H9 (cell line): ENCODE data around the gene PDE7B. TPM values are rescaled to one million over a fixed set of nuclear protein-coding genes. Genes with fewer than 3 reads are reported as not detected.

Experiments used
- DNase-seq: peaks from one replicate; pipeline ENCODE4 v3.0.0-alpha.2; 2017
- H2AFZ ChIP-seq: one replicate; pipeline ENCODE4 v1.6.1; 2013; ENCODE audit warnings: mild to moderate bottlenecking, low read length, control low read depth, moderate library complexity
- H2AK5ac ChIP-seq: 2 replicates; pipeline ENCODE4 v1.6.1; 2013; ENCODE audit warnings: low read length, control low read depth, mixed read lengths; ENCODE audit not compliant: insufficient read length
- H2BK120ac ChIP-seq: one replicate; pipeline ENCODE4 v1.6.1; 2013; ENCODE audit warnings: low read depth, mild to moderate bottlenecking, low read length, control low read depth, inconsistent platforms; ENCODE audit not compliant: poor library complexity, severe bottlenecking
- H2BK12ac ChIP-seq: 2 replicates; pipeline ENCODE4 v1.6.1; 2013; ENCODE audit warnings: low read length, control low read depth, mixed read lengths, low read depth; ENCODE audit not compliant: insufficient read length
- H2BK15ac ChIP-seq: 2 replicates; pipeline ENCODE4 v1.6.1; 2013; ENCODE audit warnings: low read depth, low read length, control low read depth
- H2BK20ac ChIP-seq: one replicate; pipeline ENCODE4 v1.6.1; 2013; ENCODE audit warnings: low read depth, mild to moderate bottlenecking, low read length, control low read depth, inconsistent platforms; ENCODE audit not compliant: poor library complexity, severe bottlenecking
- H2BK5ac ChIP-seq: 2 replicates; pipeline ENCODE4 v1.6.1; 2013; ENCODE audit warnings: low read length, control low read depth, mixed read lengths; ENCODE audit not compliant: insufficient read length
- H3K14ac ChIP-seq: 2 replicates; pipeline ENCODE4 v1.6.1; 2013; ENCODE audit warnings: low read length, control low read depth; ENCODE audit not compliant: insufficient read depth
- H3K18ac ChIP-seq: 2 replicates; pipeline ENCODE4 v1.6.1; 2013; ENCODE audit warnings: low read depth, mild to moderate bottlenecking, mixed read lengths, low read length, control low read depth; ENCODE audit not compliant: insufficient read length
- H3K23ac ChIP-seq: 2 replicates; pipeline ENCODE4 v1.6.1; 2013; ENCODE audit warnings: low read length, control low read depth, mixed read lengths, low read depth; ENCODE audit not compliant: insufficient read length
- H3K23me2 ChIP-seq: 2 replicates; pipeline ENCODE4 v1.6.1; 2013; ENCODE audit warnings: low read depth, mild to moderate bottlenecking, mixed read lengths, low read length, control low read depth; ENCODE audit not compliant: insufficient read length, poor library complexity, severe bottlenecking
- H3K27ac ChIP-seq: 2 replicates; pipeline ENCODE4 v1.5.1; 2013; ENCODE audit warnings: low read length, control low read depth, mixed read lengths, low read depth; ENCODE audit not compliant: insufficient read length
- H3K27me3 ChIP-seq: 2 replicates; pipeline ENCODE4 v1.6.1; 2013; ENCODE audit warnings: low read length, control low read depth, inconsistent platforms; ENCODE audit not compliant: insufficient read depth
- H3K4ac ChIP-seq: 2 replicates; pipeline ENCODE4 v1.6.1; 2013; ENCODE audit warnings: low read depth, mild to moderate bottlenecking, control low read depth, inconsistent platforms, low read length, moderate library complexity
- H3K4me1 ChIP-seq: 2 replicates; pipeline ENCODE4 v1.6.1; 2013; ENCODE audit warnings: low read length, control low read depth, inconsistent platforms; ENCODE audit not compliant: insufficient read depth
- H3K4me2 ChIP-seq: 2 replicates; pipeline ENCODE4 v1.6.1; 2013; ENCODE audit warnings: low read length, control low read depth, mixed read lengths; ENCODE audit not compliant: insufficient read length, insufficient read depth
- H3K56ac ChIP-seq: 2 replicates; pipeline ENCODE4 v1.6.1; 2013; ENCODE audit warnings: low read depth, mild to moderate bottlenecking, mixed read lengths, low read length, control low read depth; ENCODE audit not compliant: insufficient read length
- H3K79me1 ChIP-seq: 2 replicates; pipeline ENCODE4 v1.6.1; 2013; ENCODE audit warnings: low read depth, mild to moderate bottlenecking, moderate library complexity, low read length, control low read depth, inconsistent platforms; ENCODE audit not compliant: insufficient read depth, poor library complexity, severe bottlenecking
- H3K79me2 ChIP-seq: 2 replicates; pipeline ENCODE4 v1.6.1; 2013; ENCODE audit warnings: low read length, control low read depth, inconsistent platforms; ENCODE audit not compliant: insufficient read depth
- H3K9ac ChIP-seq: 2 replicates; pipeline ENCODE4 v1.6.1; 2013; ENCODE audit warnings: low read length, control low read depth, mixed read lengths; ENCODE audit not compliant: insufficient read length; ENCODE audit errors: extremely low read depth
- H3K9me3 ChIP-seq: one replicate; pipeline ENCODE4 v1.6.1; 2013; ENCODE audit warnings: low read depth, low read length, inconsistent platforms; ENCODE audit not compliant: control insufficient read depth
- H3T11ph ChIP-seq: one replicate; pipeline ENCODE4 v1.6.1; 2013; ENCODE audit warnings: mild to moderate bottlenecking, low read length, control low read depth, inconsistent platforms
- H4K20me1 ChIP-seq: one replicate; pipeline ENCODE4 v1.6.1; 2013; ENCODE audit not compliant: control insufficient read depth, insufficient read length, insufficient read depth
- H4K5ac ChIP-seq: 2 replicates; pipeline ENCODE4 v1.6.1; 2013; ENCODE audit warnings: low read depth, mild to moderate bottlenecking, mixed read lengths, low read length, control low read depth; ENCODE audit not compliant: insufficient read length
- H4K8ac ChIP-seq: replicated peaks from 2 replicates; pipeline ENCODE4 v1.6.1; 2013; ENCODE audit warnings: low read length, control low read depth, mixed read lengths, low read depth; ENCODE audit not compliant: insufficient read length
- H4K91ac ChIP-seq: 2 replicates; pipeline ENCODE4 v1.6.1; 2013; ENCODE audit warnings: low read depth, mild to moderate bottlenecking, moderate library complexity, mixed read lengths, low read length, control low read depth; ENCODE audit not compliant: insufficient read length
- H3K27ac Mint-ChIP-seq, 3 experiments: 2 replicates in 2 of 3; 3 replicates in 1 of 3; pipeline ENCODE4 v1.8.0; 2020 to 2021; ENCODE audit warnings: mixed read lengths in 3 of 3, mild to moderate bottlenecking in 1 of 3, moderate library complexity in 1 of 3
- H3K27me3 Mint-ChIP-seq: 2 replicates; pipeline ENCODE4 v1.8.0; 2021; ENCODE audit warnings: low read depth, mild to moderate bottlenecking, moderate library complexity, mixed read lengths
- H3K36me3 Mint-ChIP-seq, 3 experiments: 2 replicates in 2 of 3; 3 replicates in 1 of 3; pipeline ENCODE4 v1.8.0; 2020 to 2021; ENCODE audit warnings: low read depth in 3 of 3, mixed read lengths in 3 of 3; ENCODE audit not compliant: insufficient read depth in 1 of 3
- H3K4me1 Mint-ChIP-seq, 2 experiments: 2 replicates each; pipeline ENCODE4 v1.8.0; 2020; ENCODE audit warnings: mixed read lengths in 2 of 2
- H3K4me3 Mint-ChIP-seq, 2 experiments: 2 replicates in 1 of 2; 3 replicates in 1 of 2; pipeline ENCODE4 v1.8.0; 2020 to 2021; ENCODE audit warnings: mild to moderate bottlenecking in 2 of 2, mixed read lengths in 2 of 2, moderate library complexity in 1 of 2
- H3K9me3 Mint-ChIP-seq, 2 experiments: 2 replicates in 1 of 2; 3 replicates in 1 of 2; pipeline ENCODE4 v1.8.0; 2020; ENCODE audit warnings: mild to moderate bottlenecking in 2 of 2, mixed read lengths in 2 of 2, moderate library complexity in 1 of 2
- CTCF ChIP-seq: fragments of 200-600 bp; sonication (generic); conservative IDR thresholded peaks from 3 replicates; pipeline ENCODE4 v1.8.0; 2021; ENCODE audit warnings: antibody characterized with exemption, mild to moderate bottlenecking
- WGBS: extraction: QIAGEN DNeasy Blood & Tissue Kit; methylation state at CpG from one replicate; pipeline ENCODE4 v1.1.7; 2013; ENCODE audit warnings: missing lambda C conversion rate, low lambda C conversion rate, mixed read lengths; ENCODE audit not compliant: insufficient read length; ENCODE audit errors: extremely low coverage; 5-methylcytosine and 5-hydroxymethylcytosine counted together
- total RNA-seq: library from RNA; stranded (reverse); gene quantifications from 2 replicates; pipeline ENCODE4 v1.2.1, GENCODE V29; 2021

Gene PDE7B
- total RNA-seq, 1 experiment from 2014 or later, result not detected

DNA sequence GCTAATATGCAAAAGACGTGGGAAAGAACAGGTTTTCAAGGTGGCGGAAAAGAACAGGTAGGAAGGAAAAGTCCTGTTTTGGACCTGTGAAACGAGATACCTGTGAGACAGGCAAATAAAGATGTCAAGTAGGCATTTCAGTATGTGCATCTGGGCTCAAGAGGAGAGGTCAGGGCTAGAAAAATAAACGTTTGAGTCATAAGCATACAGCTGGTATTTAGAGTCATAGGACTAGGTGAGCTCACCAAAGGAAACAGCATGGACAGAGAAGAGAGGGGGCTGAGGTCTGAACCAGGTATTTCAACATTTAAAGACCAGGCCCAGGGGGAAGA, 383.7 kb downstream of the PDE7B start:
- H2BK20ac ChIP-seq, result no peak overlapping the region
- no peak overlapping the region for H2BK5ac ChIP-seq
- no CpG with 5 or more reads among the region's 4 CpGs for WGBS
- Mint-ChIP-seq H3K9me3 (no peaks in the 10 kb centered on the region), H3K4me1 (peaks cover 0 to 3% of the 10 kb centered on the region in 2 experiments; a peak in 1 of 4 replicates), H3K27ac (no peak overlapping the region), H3K27me3 (no peaks in the 10 kb centered on the region), H3K36me3 (peaks cover 0 to 39% (median 27%) of the 10 kb centered on the region in 3 experiments; a peak in 5 of 7 replicates), H3K4me3 (no peak overlapping the region)
- no peaks in the 10 kb centered on the region for H3K79me1 ChIP-seq
- no peaks in the 10 kb centered on the region for H3K9me3 ChIP-seq
- H2AFZ ChIP-seq, result no peak overlapping the region
- no peak overlapping the region for H2BK12ac ChIP-seq
- H3K56ac ChIP-seq, result no peak overlapping the region
- no peak overlapping the region for H2AK5ac ChIP-seq
- H3K27ac ChIP-seq, result no peak overlapping the region
- no peak overlapping the region for H3K4me2 ChIP-seq
- H2BK120ac ChIP-seq, result no peak overlapping the region
- no peak overlapping the region for H3K9ac ChIP-seq
- H3K4ac ChIP-seq, result no peak overlapping the region
- no peak overlapping the region for H4K8ac ChIP-seq
- H3T11ph ChIP-seq, result no peak overlapping the region
- no peak overlapping the region for H3K18ac ChIP-seq
- H3K4me1 ChIP-seq, result no peaks in the 10 kb centered on the region
- no peak overlapping the region for H3K14ac ChIP-seq
- no peaks in the 10 kb centered on the region for H4K20me1 ChIP-seq
- no peak overlapping the region for H2BK15ac ChIP-seq
- H3K23me2 ChIP-seq, result no peaks in the 10 kb centered on the region
- no peak overlapping the region for H4K5ac ChIP-seq
- TF ChIP-seq CTCF, result no peak
- no peak overlapping the region for H3K23ac ChIP-seq
- no peaks in the 10 kb centered on the region for H3K79me2 ChIP-seq
- no peak for DNase-seq
- no peaks in the 10 kb centered on the region for H3K27me3 ChIP-seq
- no peak overlapping the region for H4K91ac ChIP-seq
